Ovary (tissue), 3 donors: Measurements from ENCODE around the gene SHISA9.

ENCODE experiments used
- CTCF ChIP-seq, 3 donors: fragments of 450-650 bp in 2 of 3; fragments of 200-600 bp in 1 of 3; IDR thresholded peaks; one replicate each; pipeline versions ENCODE4 v1.5.1 to v1.8.0; 2016 to 2022; ENCODE audit warnings: antibody characterized with exemption in 3 of 3, mild to moderate bottlenecking in 1 of 3
- EP300 ChIP-seq: sonication (generic); formaldehyde crosslinking; IDR thresholded peaks from one replicate; pipeline ENCODE4 v1.6.1; 2017; ENCODE audit warnings: antibody characterized with exemption
- POLR2A ChIP-seq: fragments of 450-650 bp; IDR thresholded peaks from one replicate; pipeline ENCODE4 v1.6.1; 2017; ENCODE audit warnings: antibody characterized with exemption, mild to moderate bottlenecking, moderate library complexity
- donor health status: DM: no; HTN: no; CAD: no.

GRCh38 chr16:13178318-13178717 is 276.9 kb downstream of the SHISA9 start:
- TF ChIP-seq CTCF (IDR thresholded peaks at IDR 0.05) (no peak), POLR2A (no peak), EP300 (no peak)
